Activated T-helper 1 cell treated with anti-CD3 and anti-CD28 coated beads, Interleukin-12 subunit alpha, Interleukin-12 subunit beta, Interleukin-2, Interleukin-4 antibody, amounts not matched to agents 30 ng/mL and 10 ng/mL and 1 ng/mL, durations not matched to agents 14 hours and 24 hours and 36 hours (primary cell): ENCODE results near the gene ACBD6. TPM values are rescaled to one million over a fixed set of nuclear protein-coding genes. Genes with fewer than 3 reads are reported as not detected.

Experiments used
- DNase-seq: peaks from one replicate; pipeline ENCODE4 v3.0.0; 2021; ENCODE audit warnings: low spot score
- H3K27ac Mint-ChIP-seq: one replicate; pipeline ENCODE4 v1.8.0; 2021; ENCODE audit warnings: mild to moderate bottlenecking, mixed read lengths
- H3K27me3 Mint-ChIP-seq: one replicate; pipeline ENCODE4 v1.8.0; 2022; ENCODE audit warnings: mild to moderate bottlenecking, moderate library complexity, mixed read lengths; ENCODE audit not compliant: insufficient read depth
- H3K36me3 Mint-ChIP-seq: one replicate; pipeline ENCODE4 v1.8.0; 2021; ENCODE audit warnings: low read depth, mixed read lengths
- H3K4me1 Mint-ChIP-seq: one replicate; pipeline ENCODE4 v1.8.0; 2021; ENCODE audit warnings: low read depth, mixed read lengths
- H3K4me3 Mint-ChIP-seq: one replicate; pipeline ENCODE4 v1.8.0; 2021; ENCODE audit warnings: mild to moderate bottlenecking, moderate library complexity, mixed read lengths
- H3K9me3 Mint-ChIP-seq: one replicate; pipeline ENCODE4 v1.8.0; 2021; ENCODE audit warnings: mixed read lengths
- intact Hi-C: fragments of 100-400 bp; cut with micrococcal nuclease; formaldehyde crosslinking; loops from one replicate; pipeline ENCODE4 v1.15.1; 2024
- total RNA-seq: library from RNA; stranded (reverse); gene quantifications from 2 replicates; pipeline ENCODE4 v1.2.3, GENCODE V29; 2022

Gene ACBD6
- total RNA-seq, 1 donor from 2014 or later: 49.4 TPM

DNA sequence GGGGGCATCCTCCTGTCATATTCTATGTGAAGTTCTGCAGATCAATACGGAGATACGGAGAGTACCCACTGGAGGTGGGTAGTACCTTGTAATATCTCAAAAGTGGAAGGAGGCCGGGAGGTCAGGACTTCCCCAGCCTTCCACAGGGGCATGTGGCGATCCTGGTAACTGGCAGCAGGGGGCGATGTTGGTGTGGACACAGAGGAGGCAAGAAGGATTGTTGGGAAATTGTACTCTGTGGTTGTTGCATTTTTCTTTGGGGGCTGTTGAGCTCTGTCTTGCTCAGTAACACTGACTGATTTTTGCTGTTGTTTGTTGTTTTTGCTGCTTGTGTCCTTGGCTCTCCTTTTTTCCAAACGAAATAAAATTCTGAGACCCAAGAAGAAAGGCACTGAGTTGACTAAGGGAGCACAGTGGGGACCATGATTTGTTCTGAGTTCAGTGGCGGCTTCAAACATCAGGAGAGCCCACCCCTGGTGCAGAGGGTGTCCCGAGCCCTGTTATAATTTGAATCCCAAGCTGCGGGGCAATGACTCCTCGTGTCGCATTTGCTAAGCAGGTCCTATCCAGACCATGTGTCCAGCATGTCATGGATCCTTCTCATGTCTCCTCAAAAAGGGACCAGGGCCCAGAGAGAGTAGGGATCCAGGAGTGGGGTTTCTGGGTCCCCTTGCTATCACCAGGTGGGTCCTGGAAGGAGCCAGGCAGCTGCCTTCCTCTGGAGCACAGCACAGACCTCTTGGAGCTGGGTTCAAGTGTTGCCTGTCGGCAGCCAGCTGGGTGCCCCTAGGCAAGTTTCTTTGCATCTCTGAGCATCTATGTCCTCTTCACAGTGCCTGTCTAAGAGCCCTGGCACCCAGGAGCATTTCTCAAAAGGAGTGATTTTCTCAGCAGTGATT lies 249.5 kb downstream of the ACBD6 start:
- peak; percentile 48 for DNase-seq
- H3K4me1 Mint-ChIP-seq: peaks cover 11% of the 10 kb centered on the region
- peaks cover 7% of the 10 kb centered on the region for H3K27me3 Mint-ChIP-seq
- H3K4me3 Mint-ChIP-seq: no peak overlapping the region
- intact Hi-C loops: loop anchor here (1.0 kb wide), 3 partner anchors 163 to 229 kb away; no protein-coding TSS in a partner anchor
- no peaks in the 10 kb centered on the region for H3K9me3 Mint-ChIP-seq
- H3K36me3 Mint-ChIP-seq: no peaks in the 10 kb centered on the region
- H3K27ac Mint-ChIP-seq: no peak overlapping the region

DNA sequence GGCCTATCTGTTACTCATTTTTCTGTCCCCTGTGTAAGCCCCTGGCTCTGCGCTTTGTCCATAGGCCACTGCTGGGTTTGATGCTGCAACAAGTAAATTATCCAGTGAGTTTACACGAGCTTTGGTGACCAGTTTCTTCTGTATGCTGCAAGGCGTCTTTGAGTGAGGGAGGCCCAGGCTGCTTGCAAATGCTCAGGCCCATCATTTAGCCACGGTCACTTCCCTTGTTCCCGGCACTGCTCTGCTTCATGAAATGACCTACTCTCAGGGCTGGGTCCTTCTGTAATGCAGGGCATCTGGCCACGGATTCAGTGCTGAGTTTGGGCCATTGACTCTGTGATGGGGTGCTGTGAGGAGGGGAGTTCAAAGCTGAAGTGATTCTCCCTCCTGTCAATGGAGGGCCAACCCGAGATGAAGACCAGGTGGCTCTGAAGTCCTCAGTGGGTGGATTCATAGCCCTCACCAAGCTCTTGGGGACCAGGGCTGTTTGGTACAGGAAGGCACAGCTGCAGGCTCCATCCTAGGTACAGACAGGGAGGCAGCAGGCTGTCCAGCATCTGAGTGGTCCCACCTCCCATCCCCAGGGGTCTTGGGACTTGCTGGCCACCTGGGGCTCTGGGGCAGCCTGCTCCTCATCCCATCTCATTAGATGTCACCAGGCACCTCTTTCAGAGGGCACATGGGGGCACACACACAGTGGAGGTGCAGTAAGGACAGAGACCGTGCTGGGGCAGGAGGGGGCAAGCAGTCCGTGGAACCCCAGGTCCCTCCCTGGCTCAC lies 250.7 kb downstream of the ACBD6 start:
- intact Hi-C loops: loop anchor here (1.0 kb wide), 3 partner anchors 165 to 231 kb away; no protein-coding TSS in a partner anchor
- peaks cover 7% of the 10 kb centered on the region for H3K27me3 Mint-ChIP-seq
- no peak overlapping the region for H3K27ac Mint-ChIP-seq

DNA sequence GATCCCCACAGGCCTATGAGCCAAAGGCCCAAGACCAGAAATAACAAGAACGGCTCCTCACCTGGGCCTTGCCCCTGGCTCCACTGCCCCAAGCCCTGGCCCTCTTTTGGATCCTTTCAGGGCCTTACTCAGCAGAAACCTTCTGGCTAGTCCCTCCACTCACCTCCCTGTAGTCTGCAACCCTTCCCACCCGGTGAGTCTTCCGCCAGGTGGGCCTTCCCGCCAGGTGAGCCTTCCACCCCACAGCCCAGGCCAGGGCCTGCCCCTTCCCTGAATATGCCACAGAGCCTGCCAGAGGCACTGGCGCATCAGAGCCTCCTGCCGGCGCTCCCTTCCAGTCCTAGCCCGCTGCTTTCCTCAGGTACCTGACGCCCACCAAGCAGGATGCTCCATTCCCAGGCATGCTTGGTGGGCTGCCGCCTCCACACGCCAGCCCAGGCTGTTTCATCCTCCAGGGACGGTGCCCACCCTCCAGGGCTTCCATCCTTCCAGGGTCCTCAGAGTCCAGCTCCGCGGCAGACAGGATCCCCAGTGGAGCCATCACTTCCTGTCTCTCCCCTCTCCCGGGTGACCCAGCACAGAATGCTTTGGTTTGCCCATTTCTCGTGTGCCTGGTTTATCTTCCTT lies 251.4 kb downstream of the ACBD6 start:
- peaks cover 11% of the 10 kb centered on the region for H3K4me1 Mint-ChIP-seq
- no peak overlapping the region for H3K4me3 Mint-ChIP-seq
- DNase-seq: no peak
- intact Hi-C loops: no loop called here
- H3K27ac Mint-ChIP-seq: no peak overlapping the region
- H3K9me3 Mint-ChIP-seq: no peaks in the 10 kb centered on the region
- peaks cover 7% of the 10 kb centered on the region for H3K27me3 Mint-ChIP-seq
- H3K36me3 Mint-ChIP-seq: no peaks in the 10 kb centered on the region

More for the DNA sequence above, 250.7 kb downstream of the ACBD6 start:
- no peak for DNase-seq
- no peaks in the 10 kb centered on the region for H3K9me3 Mint-ChIP-seq
- H3K4me3 Mint-ChIP-seq: no peak overlapping the region
- H3K4me1 Mint-ChIP-seq: peaks cover 11% of the 10 kb centered on the region
- no peaks in the 10 kb centered on the region for H3K36me3 Mint-ChIP-seq

DNA sequence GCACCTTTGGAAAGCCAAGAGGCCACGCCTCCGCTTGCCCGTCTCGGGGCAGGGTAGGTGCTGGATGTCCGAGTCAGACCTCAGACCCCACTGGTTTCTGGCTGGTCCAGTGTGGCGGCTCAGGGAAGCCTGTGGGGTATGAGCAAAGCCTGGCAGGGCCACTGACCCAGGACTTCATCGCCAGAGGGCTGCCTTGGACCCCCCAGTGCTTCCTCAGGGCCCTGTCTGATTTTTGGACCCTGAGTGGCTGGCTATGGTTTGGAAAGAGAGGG lies 251.9 kb downstream of the ACBD6 start:
- DNase-seq: no peak
- Mint-ChIP-seq H3K4me1 (peaks cover 11% of the 10 kb centered on the region), H3K27ac (no peak overlapping the region), H3K9me3 (no peaks in the 10 kb centered on the region), H3K36me3 (no peaks in the 10 kb centered on the region), H3K27me3 (peaks cover 9% of the 10 kb centered on the region), H3K4me3 (no peak overlapping the region)
- intact Hi-C loops: no loop called here

DNA sequence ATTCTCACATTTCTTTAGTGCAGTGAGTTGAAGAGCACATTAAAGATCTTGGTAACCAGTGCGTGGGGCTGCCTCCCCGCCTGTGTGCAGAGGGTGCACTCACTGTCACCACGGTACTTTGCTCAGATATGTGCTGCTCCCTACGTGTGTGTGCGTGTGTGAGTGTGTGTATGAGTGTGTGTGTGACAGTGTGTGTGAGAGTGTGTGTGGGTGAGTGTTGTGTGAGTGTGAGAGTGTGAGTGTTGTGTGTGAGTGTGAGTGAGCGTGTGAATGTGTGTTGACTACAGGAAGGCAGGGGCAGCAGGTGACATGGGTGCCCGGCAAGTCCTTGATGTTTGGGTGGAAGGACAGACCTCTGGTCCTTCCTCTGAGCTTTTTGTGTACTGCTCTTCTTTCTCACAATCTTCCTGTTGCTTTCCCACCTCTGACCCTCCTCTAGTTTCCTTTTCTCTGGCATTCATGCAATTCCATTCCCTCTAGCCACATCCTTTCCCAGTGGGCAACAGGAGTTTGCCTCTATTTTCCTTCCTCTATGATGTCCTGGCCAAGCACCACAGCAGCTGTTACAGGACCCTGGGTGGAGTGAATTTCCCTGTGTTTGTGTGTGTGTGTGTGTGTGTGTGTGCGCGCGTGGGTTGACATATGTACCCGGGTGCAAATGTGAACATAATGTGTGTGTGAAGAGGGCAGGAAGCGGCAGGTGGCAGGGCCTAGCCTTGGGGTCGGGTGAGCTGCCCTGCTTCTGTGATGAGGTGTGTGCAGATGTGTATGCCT lies 252.5 kb downstream of the ACBD6 start:
- Mint-ChIP-seq H3K4me1 (peaks cover 11% of the 10 kb centered on the region), H3K36me3 (no peaks in the 10 kb centered on the region), H3K4me3 (no peak overlapping the region), H3K27ac (no peak overlapping the region), H3K9me3 (no peaks in the 10 kb centered on the region), H3K27me3 (peaks cover 9% of the 10 kb centered on the region)
- intact Hi-C loops: no loop called here
- DNase-seq: no peak

DNA sequence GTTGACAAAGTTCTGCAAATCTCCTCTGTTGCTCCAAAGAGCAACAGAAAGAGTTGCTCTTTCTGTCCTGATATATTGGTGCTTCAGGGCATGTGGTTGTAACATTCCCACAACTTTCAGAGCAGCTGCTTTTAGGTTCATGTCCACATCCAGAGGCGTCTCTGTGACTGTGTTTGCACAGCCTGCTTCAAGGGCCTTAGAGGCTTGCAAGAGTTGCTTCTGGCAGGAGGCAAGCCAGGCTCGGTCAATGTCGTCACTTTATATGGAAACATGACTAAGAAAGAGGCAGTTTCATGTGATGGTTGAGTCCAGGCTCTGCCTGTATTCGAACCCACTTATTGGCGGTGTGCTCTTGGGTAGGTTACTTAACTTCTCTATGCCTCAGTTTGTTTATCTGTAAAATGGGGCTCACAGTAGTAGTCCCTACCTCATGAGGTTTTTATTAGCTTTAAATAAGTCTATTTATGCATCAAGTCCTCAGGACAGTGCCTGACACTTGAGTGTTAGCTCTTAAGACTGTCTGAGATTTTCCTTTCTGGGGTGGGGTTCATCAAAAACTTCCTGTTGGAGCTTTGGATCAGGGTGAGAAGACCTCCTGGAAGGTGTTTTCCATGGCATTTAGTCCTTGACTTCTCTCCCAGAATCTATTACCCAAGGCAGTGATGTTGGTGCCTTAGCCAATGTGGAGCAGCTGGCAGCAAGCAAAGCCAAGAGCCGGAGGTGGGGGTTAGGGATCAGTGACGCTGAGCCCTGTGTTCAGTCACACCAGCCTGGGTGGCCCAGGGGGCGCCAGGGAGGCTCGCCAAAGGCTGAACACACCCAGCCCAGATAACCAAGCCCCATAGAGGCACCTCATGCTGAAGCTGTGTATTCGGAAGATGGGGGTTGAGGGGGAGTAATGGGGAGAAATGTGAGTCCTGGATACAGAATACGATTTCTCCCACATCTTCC lies 253.4 kb downstream of the ACBD6 start:
- Mint-ChIP-seq H3K4me1 (peaks cover 11% of the 10 kb centered on the region), H3K36me3 (no peaks in the 10 kb centered on the region), H3K27ac (no peak overlapping the region), H3K4me3 (no peak overlapping the region), H3K27me3 (peaks cover 9% of the 10 kb centered on the region), H3K9me3 (no peaks in the 10 kb centered on the region)
- no peak for DNase-seq
- intact Hi-C loops: no loop called here

DNA sequence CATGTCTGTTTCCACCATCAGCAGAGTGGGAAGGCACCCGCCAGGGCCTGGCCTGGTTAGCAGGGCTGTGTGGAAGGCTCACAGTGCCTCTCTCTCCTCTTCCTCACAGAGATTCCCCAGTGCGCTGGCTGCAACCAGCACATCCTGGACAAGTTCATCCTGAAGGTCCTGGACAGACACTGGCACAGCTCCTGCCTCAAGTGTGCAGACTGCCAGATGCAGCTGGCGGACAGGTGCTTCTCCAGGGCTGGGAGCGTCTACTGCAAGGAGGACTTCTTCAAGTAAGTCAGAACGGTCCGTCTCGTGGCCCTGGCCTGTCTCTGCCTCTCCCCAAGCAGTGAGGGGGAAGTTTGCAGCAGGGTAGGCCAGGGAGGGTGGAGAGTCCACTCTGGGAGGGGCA lies 254.2 kb downstream of the ACBD6 start:
- H3K9me3 Mint-ChIP-seq: no peaks in the 10 kb centered on the region
- H3K4me1 Mint-ChIP-seq: peaks cover 11% of the 10 kb centered on the region
- no peak for DNase-seq
- H3K4me3 Mint-ChIP-seq: no peak overlapping the region
- peaks cover 6% of the 10 kb centered on the region for H3K27me3 Mint-ChIP-seq
- intact Hi-C loops: no loop called here
- no peaks in the 10 kb centered on the region for H3K36me3 Mint-ChIP-seq
- no peak overlapping the region for H3K27ac Mint-ChIP-seq

DNA sequence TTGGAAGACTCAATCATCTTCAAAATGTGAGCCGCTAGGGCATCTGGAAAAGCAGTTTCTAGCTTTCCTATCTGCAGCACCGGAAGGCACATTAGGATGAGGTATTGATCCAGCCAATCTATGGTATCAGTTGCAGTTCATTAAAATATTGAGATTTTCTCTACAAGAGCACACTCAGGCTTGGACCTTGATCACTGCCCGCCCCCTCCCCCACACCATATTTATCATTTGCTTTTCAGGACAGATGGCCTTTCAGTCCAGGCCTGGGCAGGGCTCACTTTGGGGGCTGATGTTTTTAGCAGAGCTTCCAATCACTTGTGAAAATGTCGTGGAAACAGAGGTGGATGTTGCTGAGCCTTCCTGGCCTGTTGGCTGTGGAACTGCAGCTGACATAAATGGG lies 254.8 kb downstream of the ACBD6 start:
- intact Hi-C loops: no loop called here
- H3K9me3 Mint-ChIP-seq: no peaks in the 10 kb centered on the region
- H3K27ac Mint-ChIP-seq: no peak overlapping the region
- H3K4me1 Mint-ChIP-seq: peaks cover 9% of the 10 kb centered on the region
- no peaks in the 10 kb centered on the region for H3K36me3 Mint-ChIP-seq
- DNase-seq: no peak
- no peak overlapping the region for H3K4me3 Mint-ChIP-seq
- H3K27me3 Mint-ChIP-seq: peaks cover 7% of the 10 kb centered on the region

DNA sequence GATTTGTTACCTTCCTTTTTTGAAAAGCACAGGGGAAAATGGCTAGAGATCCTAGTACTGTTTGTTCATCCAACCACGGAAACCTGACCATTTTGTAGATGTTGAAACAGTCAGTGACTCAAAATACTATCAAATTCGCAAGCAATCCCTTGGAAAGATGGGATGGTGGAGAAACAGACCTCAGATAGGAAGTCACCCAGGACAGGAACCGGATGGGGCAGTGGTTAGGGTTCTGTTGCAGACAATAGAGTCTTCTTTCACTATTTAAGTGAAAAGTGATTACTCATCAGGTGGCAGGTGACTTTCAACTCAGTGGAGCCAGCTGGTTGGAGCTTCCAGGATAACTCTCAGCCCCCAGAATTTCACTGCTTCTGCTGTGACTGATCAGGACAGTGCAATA lies 255.3 kb downstream of the ACBD6 start:
- peaks cover 13% of the 10 kb centered on the region for H3K27me3 Mint-ChIP-seq
- H3K27ac Mint-ChIP-seq: no peak overlapping the region
- H3K4me3 Mint-ChIP-seq: no peak overlapping the region
- H3K36me3 Mint-ChIP-seq: no peaks in the 10 kb centered on the region
- no peaks in the 10 kb centered on the region for H3K9me3 Mint-ChIP-seq
- intact Hi-C loops: no loop called here
- no peak for DNase-seq
- peaks cover 6% of the 10 kb centered on the region for H3K4me1 Mint-ChIP-seq

DNA sequence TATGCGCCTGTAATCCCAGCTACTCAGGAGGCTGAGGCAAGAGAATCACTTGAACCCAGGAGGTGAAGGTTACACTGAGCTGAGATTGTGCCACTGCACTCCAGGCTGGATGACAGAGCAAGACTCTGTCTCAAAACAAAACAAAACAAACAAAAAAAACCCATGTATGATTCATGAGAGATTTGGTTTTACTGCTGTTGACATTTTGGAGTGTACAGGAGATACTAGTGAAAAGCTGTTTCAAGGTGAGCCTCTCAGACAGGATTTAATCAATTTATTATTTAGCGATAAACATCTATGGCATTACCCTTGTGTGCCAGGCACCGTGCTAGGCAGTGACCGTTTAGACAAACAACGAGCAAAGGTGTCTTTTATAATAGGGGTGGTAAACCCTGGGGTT lies 255.8 kb downstream of the ACBD6 start:
- no peaks in the 10 kb centered on the region for H3K36me3 Mint-ChIP-seq

DNA sequence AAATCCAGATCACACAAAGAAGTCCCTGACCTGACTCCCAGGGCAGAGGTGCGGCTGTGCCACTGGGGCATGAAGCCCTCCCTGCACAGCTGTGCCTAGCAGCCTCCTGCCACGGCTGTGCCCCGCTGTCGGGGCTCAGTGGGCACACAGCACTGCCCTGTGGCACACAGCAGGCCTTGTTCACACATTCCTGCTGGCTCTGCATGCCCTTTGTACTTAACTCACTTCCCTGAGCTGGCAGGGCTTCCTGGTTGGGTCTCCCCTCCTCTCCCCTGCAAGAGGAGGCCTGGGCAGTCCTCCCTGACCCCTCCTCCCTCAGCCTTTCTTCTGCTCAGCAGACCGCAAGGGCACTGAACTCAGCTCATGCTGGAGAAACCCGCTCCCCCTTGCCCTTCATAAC lies 257.5 kb downstream of the ACBD6 start:
- Mint-ChIP-seq H3K27me3 (peaks cover 29% of the 10 kb centered on the region), H3K4me3 (no peak overlapping the region), H3K9me3 (no peaks in the 10 kb centered on the region), H3K27ac (no peak overlapping the region), H3K36me3 (no peaks in the 10 kb centered on the region), H3K4me1 (peaks cover 4% of the 10 kb centered on the region)
- no peak for DNase-seq
- intact Hi-C loops: no loop called here

More for the DNA sequence above, 255.8 kb downstream of the ACBD6 start:
- H3K9me3 Mint-ChIP-seq: no peaks in the 10 kb centered on the region
- no peak for DNase-seq
- peaks cover 16% of the 10 kb centered on the region for H3K27me3 Mint-ChIP-seq
- no peak overlapping the region for H3K27ac Mint-ChIP-seq
- no peak overlapping the region for H3K4me3 Mint-ChIP-seq
- H3K4me1 Mint-ChIP-seq: peaks cover 6% of the 10 kb centered on the region
- intact Hi-C loops: no loop called here
